Measurements from ENCODE around the gene TBC1D22A. TPM values are rescaled to one million over a fixed set of nuclear protein-coding genes. Genes with fewer than 3 reads are reported as not detected.

Gene TBC1D22A
- total RNA-seq, 1 donor = 17.7 TPM

- Histone ChIP-seq H3K9me3 (ENCODE audit: low read depth, low read length) (no peaks in the 10 kb centered on the region), H3K79me2 (ENCODE audit: insufficient read depth, low read length) (peaks cover 3% of the 10 kb centered on the region), H3K4me3 (ENCODE audit: insufficient read depth, low read length) (no peak overlapping the region), H3K4me2 (ENCODE audit: insufficient read depth, low read length) (no peak overlapping the region), H3K4me1 (ENCODE audit: insufficient read depth, low read length) (peaks cover 20% of the 10 kb centered on the region), H2AFZ (ENCODE audit: low read length) (no peak overlapping the region), H3K27ac (ENCODE audit: low read depth, low read length) (no peak overlapping the region), H3K36me3 (ENCODE audit: insufficient read depth, low read length) (no peaks in the 10 kb centered on the region), H4K20me1 (ENCODE audit: insufficient read depth, low read length) (peaks cover 12% of the 10 kb centered on the region), H3K27me3 (ENCODE audit: insufficient read depth, low read length) (no peaks in the 10 kb centered on the region)
- TF ChIP-seq CTCF (IDR thresholded peaks at IDR 0.05; ENCODE audit: extremely low read depth, low read depth, low read length) = no peak
- DNase-seq (ENCODE audit: insufficient read length, low spot score, missing footprints) = no peak
These were observed 174.7 kb downstream of the TBC1D22A start for GRCh38 chr22:46937185-46937584.

- Histone ChIP-seq H4K20me1 (ENCODE audit: insufficient read depth, low read length) (peaks cover 12% of the 10 kb centered on the region), H3K27ac (ENCODE audit: low read depth, low read length) (no peak overlapping the region), H3K4me1 (ENCODE audit: insufficient read depth, low read length) (peaks cover 20% of the 10 kb centered on the region), H3K36me3 (ENCODE audit: insufficient read depth, low read length) (no peaks in the 10 kb centered on the region), H3K4me2 (ENCODE audit: insufficient read depth, low read length) (no peak overlapping the region), H3K4me3 (ENCODE audit: insufficient read depth, low read length) (no peak overlapping the region), H2AFZ (ENCODE audit: low read length) (no peak overlapping the region), H3K9me3 (ENCODE audit: low read depth, low read length) (no peaks in the 10 kb centered on the region), H3K27me3 (ENCODE audit: insufficient read depth, low read length) (no peaks in the 10 kb centered on the region), H3K79me2 (ENCODE audit: insufficient read depth, low read length) (peaks cover 2% of the 10 kb centered on the region)
- DNase-seq (ENCODE audit: insufficient read length, low spot score, missing footprints) = no peak
- no peak for TF ChIP-seq CTCF (IDR thresholded peaks at IDR 0.05; ENCODE audit: extremely low read depth, low read depth, low read length)
These were observed 175.5 kb downstream of the TBC1D22A start for GRCh38 chr22:46937939-46938338.

- Histone ChIP-seq H3K27ac (ENCODE audit: low read depth, low read length) (peak overlapping the region; percentile 37), H2AFZ (ENCODE audit: low read length) (no peak overlapping the region), H3K27me3 (ENCODE audit: insufficient read depth, low read length) (no peaks in the 10 kb centered on the region), H3K4me2 (ENCODE audit: insufficient read depth, low read length) (no peak overlapping the region), H4K20me1 (ENCODE audit: insufficient read depth, low read length) (peaks cover under 1% of the 10 kb centered on the region), H3K4me1 (ENCODE audit: insufficient read depth, low read length) (no peaks in the 10 kb centered on the region), H3K36me3 (ENCODE audit: insufficient read depth, low read length) (no peaks in the 10 kb centered on the region), H3K4me3 (ENCODE audit: insufficient read depth, low read length) (no peak overlapping the region), H3K79me2 (ENCODE audit: insufficient read depth, low read length) (no peaks in the 10 kb centered on the region), H3K9me3 (ENCODE audit: low read depth, low read length) (no peaks in the 10 kb centered on the region)
- peak; percentile 66 for DNase-seq (ENCODE audit: insufficient read length, low spot score, missing footprints)
- TF ChIP-seq CTCF (IDR thresholded peaks at IDR 0.05; ENCODE audit: extremely low read depth, low read depth, low read length) = no peak
These were observed 179.7 kb downstream of the TBC1D22A start for GRCh38 chr22:46941968-46942798.

Data from osteoblast (primary cell).